OCI-LY3 (cell line): ENCODE data around the gene SF3B1.

Experiments used
- H2AFZ ChIP-seq: fragments of 200-600, 300-600 bp; shearing (Covaris generic); 2 replicates; pipeline ENCODE4 v1.6.0; 2014; ENCODE audit warnings: antibody characterized with exemption, low read depth, low read length
- H3K27ac ChIP-seq: fragments of 200-600, 300-600 bp; sonication (generic); 2 replicates; pipeline ENCODE4 v1.5.1; 2014; ENCODE audit warnings: mild to moderate bottlenecking, low read length, moderate library complexity, mixed read lengths
- H3K27me3 ChIP-seq: fragments of 200-600, 300-600 bp; sonication (generic); 2 replicates; pipeline ENCODE4 v1.6.1; 2014; ENCODE audit warnings: low read depth, low read length, mixed read lengths
- H3K36me3 ChIP-seq: fragments of 200-600, 300-600 bp; sonication (generic); replicated peaks from 2 replicates; pipeline ENCODE3; 2014; ENCODE audit warnings: low read depth, low read length, mixed read lengths
- H3K4me1 ChIP-seq: fragments of 300-600, 200-600 bp; sonication (generic); 2 replicates; pipeline ENCODE4 v1.6.1; 2014; ENCODE audit warnings: low read length, mixed read lengths
- H3K4me2 ChIP-seq: fragments of 200-600, 300-600 bp; sonication (generic); 2 replicates; pipeline ENCODE4 v1.6.1; 2014; ENCODE audit warnings: low read length, mixed read lengths
- H3K4me3 ChIP-seq: fragments of 300-600, 200-600 bp; sonication (generic); 2 replicates; pipeline ENCODE4 v1.5.1; 2014; ENCODE audit warnings: antibody characterized with exemption, mild to moderate bottlenecking, low read length, moderate library complexity
- H3K79me2 ChIP-seq: fragments of 300-600, 200-600 bp; shearing (Covaris generic); 2 replicates; pipeline ENCODE4 v1.6.1; 2014; ENCODE audit warnings: mild to moderate bottlenecking, low read length, mixed read lengths
- H3K9ac ChIP-seq: fragments of 300-600, 200-600 bp; shearing (Covaris generic); 2 replicates; pipeline ENCODE4 v1.6.0; 2014; ENCODE audit warnings: mild to moderate bottlenecking, low read length, moderate library complexity
- H3K9me3 ChIP-seq: fragments of 200-600, 300-600 bp; shearing (Covaris generic); 2 replicates; pipeline ENCODE4 v1.6.1; 2014; ENCODE audit warnings: low read length, mixed read lengths; ENCODE audit not compliant: insufficient read depth
- H4K20me1 ChIP-seq: fragments of 200-600, 300-600 bp; sonication (generic); 2 replicates; pipeline ENCODE4 v1.6.1; 2016; ENCODE audit warnings: low read length, mixed read lengths; ENCODE audit not compliant: insufficient read depth
- CTCF ChIP-seq: fragments of 200-600, 300-600 bp; sonication (generic); IDR thresholded peaks from 2 replicates; pipeline ENCODE4 v1.5.1; 2014; ENCODE audit warnings: antibody characterized with exemption, low read length, low read depth
- EZH2phosphoT487 ChIP-seq: fragments of 200-600 bp; shearing (Covaris generic); IDR thresholded peaks from 2 replicates; pipeline ENCODE4 v1.6.1; 2018; ENCODE audit warnings: antibody characterized with exemption, mixed run types, low read depth

SF3B1 gene

GRCh38 chr2:197460649-197461048 lies 25.8 kb upstream of the SF3B1 start:
- no peak overlapping the region for H2AFZ ChIP-seq
- H3K36me3 ChIP-seq, result no peaks in the 10 kb centered on the region
- H3K9ac ChIP-seq, result no peak overlapping the region
- H3K9me3 ChIP-seq, result no peaks in the 10 kb centered on the region
- no peaks in the 10 kb centered on the region for H3K27me3 ChIP-seq
- peaks cover 28% of the 10 kb centered on the region for H3K79me2 ChIP-seq
- H3K4me3 ChIP-seq, result no peak overlapping the region
- H3K4me2 ChIP-seq, result no peak overlapping the region
- no peaks in the 10 kb centered on the region for H3K4me1 ChIP-seq
- TF ChIP-seq EZH2phosphoT487 (no peak), CTCF (no peak)
- no peak overlapping the region for H3K27ac ChIP-seq
- H4K20me1 ChIP-seq, result no peaks in the 10 kb centered on the region

- no peaks in the 10 kb centered on the region for H3K36me3 ChIP-seq
- peaks cover 13% of the 10 kb centered on the region for H3K4me1 ChIP-seq
- H2AFZ ChIP-seq, result no peak overlapping the region
- no peak for TF ChIP-seq CTCF
- no peak for TF ChIP-seq EZH2phosphoT487
- no peaks in the 10 kb centered on the region for H3K9me3 ChIP-seq
- peaks cover 6% of the 10 kb centered on the region; the same call in 1 of the 2 replicates for H4K20me1 ChIP-seq
- H3K27ac ChIP-seq, result no peak overlapping the region
- no peak overlapping the region for H3K9ac ChIP-seq
- no peak overlapping the region for H3K4me2 ChIP-seq
- H3K79me2 ChIP-seq, result peaks cover 48% of the 10 kb centered on the region
- H3K4me3 ChIP-seq, result no peak overlapping the region
- no peaks in the 10 kb centered on the region for H3K27me3 ChIP-seq
These were observed 20.6 kb upstream of the SF3B1 start for GRCh38 chr2:197455428-197455827.

GRCh38 chr2:197454923-197455322 lies 20.1 kb upstream of the SF3B1 start:
- Histone ChIP-seq H3K4me3 (peak overlapping the region; percentile 90), H4K20me1 (peaks cover 6% of the 10 kb centered on the region; the same call in 1 of the 2 replicates), H3K27me3 (no peaks in the 10 kb centered on the region), H3K9ac (peak overlapping the region; percentile 77; the same call in 1 of the 2 replicates), H3K79me2 (peaks cover 48% of the 10 kb centered on the region), H3K4me2 (peak overlapping the region; percentile 76), H3K36me3 (no peaks in the 10 kb centered on the region), H3K4me1 (peaks cover 13% of the 10 kb centered on the region), H3K27ac (no peak overlapping the region), H3K9me3 (no peaks in the 10 kb centered on the region), H2AFZ (no peak overlapping the region)
- TF ChIP-seq EZH2phosphoT487 (no peak), CTCF (no peak)

- Histone ChIP-seq H2AFZ (peak overlapping the region; percentile 82), H3K4me3 (peak overlapping the region; percentile 90), H4K20me1 (peaks cover 6% of the 10 kb centered on the region; the same call in 1 of the 2 replicates), H3K9ac (peak overlapping the region; percentile 77), H3K79me2 (peaks cover 43% of the 10 kb centered on the region), H3K27me3 (no peaks in the 10 kb centered on the region), H3K36me3 (no peaks in the 10 kb centered on the region), H3K4me1 (peaks cover 13% of the 10 kb centered on the region), H3K27ac (peak overlapping the region; percentile 74), H3K4me2 (peak overlapping the region; percentile 76), H3K9me3 (no peaks in the 10 kb centered on the region)
- TF ChIP-seq EZH2phosphoT487, result no peak
- TF ChIP-seq CTCF, result no peak
These were observed 19.1 kb upstream of the SF3B1 start for GRCh38 chr2:197453914-197454398.
